ENCODE measurements around the gene CDKN1A. TPM values are rescaled to one million over a fixed set of nuclear protein-coding genes. Genes with fewer than 3 reads are reported as not detected.
"Not testable (repeated sequence)": the region's sequence is repeated elsewhere in the genome, so short reads cannot be mapped to it uniquely, and the experiment has no call there.

Gene CDKN1A
- total and polyA plus RNA-seq, 10 of the 15 experiments (the other 5 are each of a cell fraction or from before 2014, with no cell fraction given) = 25.2 to 637 (median 216) TPM

- Histone ChIP-seq H3K79me2 (ENCODE audit: control insufficient read depth, insufficient read depth, low read length) (no peaks in the 10 kb centered on the region), H4K20me1 (ENCODE audit: control insufficient read depth, insufficient read depth) (no peaks in the 10 kb centered on the region), H3K9ac (ENCODE audit: control insufficient read depth, insufficient read depth, low read length) (no peak overlapping the region), H2AFZ (ENCODE audit: control insufficient read depth, low read depth, low read length) (no peak overlapping the region), H3K4me1 (ENCODE audit: control insufficient read depth, insufficient read depth, low read length) (peaks cover 48% of the 10 kb centered on the region), H3K4me3 (no peak overlapping the region), H3K36me3 (ENCODE audit: control insufficient read depth in 2 of 2, insufficient read depth in 2 of 2, low read length in 1 of 2) (no peaks in the 10 kb centered on the region), H3K27me3 (replicated peaks in 1 of 2; ENCODE audit: control insufficient read depth in 2 of 2, insufficient read depth in 2 of 2, low read length in 1 of 2) (no peaks in the 10 kb centered on the region), H3K4me2 (ENCODE audit: control insufficient read depth, insufficient read depth) (peak overlapping the region; percentile 48; the same call in 1 of the 2 replicates), H3K27ac (ENCODE audit: control insufficient read depth, insufficient read depth) (peak overlapping the region; percentile 52), H3K9me3 (replicated peaks; ENCODE audit: control insufficient read depth, insufficient read depth, low read length) (no peaks in the 10 kb centered on the region; the same call in 1 of the 3 replicates)
- intact Hi-C loops (cut with micrococcal nuclease; ENCODE audit: unreplicated experiment) (loop anchor here (2.0 kb wide), 1 partner anchor 23 kb away; no protein-coding TSS in a partner anchor), in situ Hi-C loops (cut with MboI) (no loop called here)
- SMC1A ChIA-PET (ENCODE audit: uncharacterized antibody, unreplicated experiment) = interaction anchor here (1.2 to 16.7 kb wide), 11 partner anchors 9 to 109 kb away, joined by 3 to 240 read pairs (median 6); partner anchors contain the start of gene CDKN1A
- POLR2A ChIA-PET = interaction anchor here (0.7 to 11.8 kb wide), 11 partner anchors 9 to 102 kb away, joined by 3 to 104 read pairs (median 4); partner anchors contain the start of gene CDKN1A
- ATAC-seq (no peak), DNase-seq (ENCODE audit: low read depth, low spot score) (no peak), FAIRE-seq (no peak)
- CTCF ChIA-PET = interaction anchor here (0.7 to 5.9 kb wide), 15 partner anchors 8 to 107 kb away, joined by 3 to 27 read pairs (median 6); partner anchors contain the start of gene CDKN1A
- RAD21 ChIA-PET (ENCODE audit: unreplicated experiment) = interaction anchor here (0.9 to 5.1 kb wide), 11 partner anchors 9 to 105 kb away, joined by 3 to 45 read pairs (median 8); partner anchors contain the start of gene CDKN1A
- TF ChIP-seq E4F1 (IDR thresholded peaks at IDR 0.05; ENCODE audit: borderline replicate concordance, partially characterized antibody) (no peak), PKNOX1 (IDR thresholded peaks at IDR 0.05) (no peak), POLR2A (IDR thresholded peaks at IDR 0.05; ENCODE audit: low read depth, low read length) (no peak), SP1 (IDR thresholded peaks at IDR 0.05; ENCODE audit: low read depth, low read length) (no peak), KAT2A (conservative IDR thresholded peaks at IDR 0.05; ENCODE audit: control insufficient read depth, low read depth, low read length) (no peak), TBL1XR1 (IDR thresholded peaks at IDR 0.05; ENCODE audit: low read depth, low read length) (no peak)
- WGBS (ENCODE audit: insufficient coverage, insufficient replicate concordance, low lambda C conversion rate, missing lambda C conversion rate) = 94% methylated on average over 11 of the region's 11 CpGs
- BruUV-seq (replicated peaks) = no TSS peak
Observed at GRCh38 chr6:36651659-36652379, 26.7 kb upstream of the CDKN1A start.

DNA sequence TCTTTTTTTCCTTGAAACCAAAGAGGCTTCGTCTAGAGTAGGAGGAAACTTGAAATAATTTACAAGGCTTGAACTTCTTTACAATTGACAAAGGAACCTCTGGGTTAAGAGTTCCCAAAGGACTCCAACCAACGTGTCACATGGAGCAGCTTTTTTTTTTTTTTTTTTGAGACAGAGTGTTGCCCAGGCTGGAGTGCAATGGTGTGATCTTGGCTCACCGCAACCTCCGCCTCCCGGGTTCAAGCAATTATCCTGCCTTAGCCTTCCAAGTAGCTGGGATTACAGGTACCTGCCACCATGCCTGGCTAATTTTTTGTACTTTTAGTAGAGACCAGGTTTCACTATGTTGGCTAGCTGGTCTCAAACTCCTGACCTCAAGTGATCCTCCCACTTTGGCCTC lies 24.0 kb upstream of the CDKN1A start:
- ChIA-PET POLR2A (interaction anchor here (0.6 to 11.8 kb wide), 6 partner anchors 10 to 494 kb away, joined by 3 to 104 read pairs (median 6); partner anchors contain the start of gene CDKN1A), CTCF (interaction anchor here (1.2 to 5.9 kb wide), 3 partner anchors 25 to 39 kb away, joined by 3 to 27 read pairs (median 8); no protein-coding TSS in a partner anchor), RAD21 (ENCODE audit: unreplicated experiment) (interaction anchor here (0.7 to 1.4 kb wide), 2 partner anchors 13 to 24 kb away, joined by 4 read pairs; partner anchors contain the start of gene CDKN1A), SMC1A (ENCODE audit: uncharacterized antibody, unreplicated experiment) (interaction anchor here (0.6 to 16.7 kb wide), 5 partner anchors 10 to 487 kb away, joined by 3 to 240 read pairs (median 6); partner anchors contain the start of gene CDKN1A)
- H3K9me3 ChIP-seq (replicated peaks; ENCODE audit: control insufficient read depth, insufficient read depth, low read length); intact Hi-C loops (cut with micrococcal nuclease; ENCODE audit: unreplicated experiment); H3K4me2 ChIP-seq (ENCODE audit: control insufficient read depth, insufficient read depth); H2AFZ ChIP-seq (ENCODE audit: control insufficient read depth, low read depth, low read length); H3K79me2 ChIP-seq (ENCODE audit: control insufficient read depth, insufficient read depth, low read length); DNase-seq (ENCODE audit: low read depth, low spot score); H3K9ac ChIP-seq (ENCODE audit: control insufficient read depth, insufficient read depth, low read length); H3K4me3 ChIP-seq; H4K20me1 ChIP-seq (ENCODE audit: control insufficient read depth, insufficient read depth); H3K27me3 ChIP-seq (replicated peaks in 1 of 2; ENCODE audit: control insufficient read depth in 2 of 2, insufficient read depth in 2 of 2, low read length in 1 of 2); H3K36me3 ChIP-seq (ENCODE audit: control insufficient read depth in 2 of 2, insufficient read depth in 2 of 2, low read length in 1 of 2); H3K27ac ChIP-seq (ENCODE audit: control insufficient read depth, insufficient read depth); FAIRE-seq; in situ Hi-C loops (cut with MboI); ATAC-seq; BruUV-seq (replicated peaks): not testable (repeated sequence)
- WGBS (ENCODE audit: insufficient coverage, insufficient replicate concordance, low lambda C conversion rate, missing lambda C conversion rate) = 64% methylated on average over 5 of the region's 5 CpGs
- peaks cover 74% of the 10 kb centered on the region for H3K4me1 ChIP-seq (ENCODE audit: control insufficient read depth, insufficient read depth, low read length)
